ENCODE results near the gene RAB34.

GRCh38 chr17:28702752-28703150 lies 14.9 kb downstream of the RAB34 start:
- no peak for TF ChIP-seq CTCF (IDR thresholded peaks at IDR 0.05)
- TF ChIP-seq POLR2A (IDR thresholded peaks at IDR 0.05), result no peak

Measured in esophagus squamous epithelium (tissue), 4 donors.